ENCODE results near the gene OXCT2.
"Not testable (repeated sequence)": the region's sequence is repeated elsewhere in the genome, so short reads cannot be mapped to it uniquely, and the experiment has no call there.

DNA sequence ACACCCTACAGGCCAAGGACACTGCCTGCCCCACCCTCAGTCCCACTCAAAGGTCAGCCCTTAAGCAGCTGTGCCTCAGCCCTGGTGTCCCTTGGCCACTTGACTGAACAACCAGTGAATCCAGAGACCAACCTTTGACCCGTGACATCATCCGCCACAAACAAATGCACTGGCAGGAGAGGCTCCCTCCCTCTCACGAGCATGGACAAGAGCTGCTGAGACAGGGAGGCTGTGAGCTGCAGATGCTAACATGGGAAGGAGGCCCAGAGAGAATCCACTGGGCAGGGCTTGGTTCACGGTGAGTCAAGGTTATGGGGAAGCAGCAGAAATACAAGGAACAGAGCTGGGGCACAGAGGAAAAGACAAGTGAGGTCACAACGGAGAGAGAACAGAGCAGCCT is 4.7 kb downstream of the OXCT2 start:
- not testable (repeated sequence) for TF ChIP-seq CTCF (IDR thresholded peaks at IDR 0.05; ENCODE audit: low read depth, low read length); EZH2phosphoT487 (IDR thresholded peaks at IDR 0.05; ENCODE audit: low read depth)

Measured in OCI-LY3 (cell line).